ENCODE results near the gene CTNND2.

CTNND2 gene

GRCh38 chr5:11878814-11879213 lies 25.4 kb downstream of the CTNND2 start:
- TF ChIP-seq CTCF (IDR thresholded peaks at IDR 0.05; ENCODE audit: insufficient read depth, missing control alignments) = no peak
- DNase-seq (ENCODE audit: insufficient read length, low spot score) = no peak
- no peak for FAIRE-seq

GRCh38 chr5:11873587-11873986 lies 30.7 kb downstream of the CTNND2 start:
- TF ChIP-seq CTCF (IDR thresholded peaks at IDR 0.05; ENCODE audit: insufficient read depth, missing control alignments) = no peak
- FAIRE-seq (no peak), DNase-seq (ENCODE audit: insufficient read length, low spot score) (no peak)

GRCh38 chr5:11869203-11869602 lies 35.0 kb downstream of the CTNND2 start:
- FAIRE-seq (no peak), DNase-seq (ENCODE audit: insufficient read length, low spot score) (no peak)
- no peak for TF ChIP-seq CTCF (IDR thresholded peaks at IDR 0.05; ENCODE audit: insufficient read depth, missing control alignments)

GRCh38 chr5:11863911-11864310 lies 40.3 kb downstream of the CTNND2 start:
- no peak for TF ChIP-seq CTCF (IDR thresholded peaks at IDR 0.05; ENCODE audit: insufficient read depth, missing control alignments)
- DNase-seq (ENCODE audit: insufficient read length, low spot score) = no peak
- FAIRE-seq = no peak

GRCh38 chr5:11857391-11857790 lies 46.9 kb downstream of the CTNND2 start:
- no peak for FAIRE-seq
- no peak for DNase-seq (ENCODE audit: insufficient read length, low spot score)
- TF ChIP-seq CTCF (IDR thresholded peaks at IDR 0.05; ENCODE audit: insufficient read depth, missing control alignments) = no peak

GRCh38 chr5:11854936-11855335 lies 49.3 kb downstream of the CTNND2 start:
- DNase-seq (ENCODE audit: insufficient read length, low spot score) (no peak), FAIRE-seq (no peak)
- no peak for TF ChIP-seq CTCF (IDR thresholded peaks at IDR 0.05; ENCODE audit: insufficient read depth, missing control alignments)

- FAIRE-seq (no peak), DNase-seq (ENCODE audit: insufficient read length, low spot score) (no peak)
- TF ChIP-seq CTCF (IDR thresholded peaks at IDR 0.05; ENCODE audit: insufficient read depth, missing control alignments) = no peak
Measured at GRCh38 chr5:11853796-11854195, 50.5 kb downstream of the CTNND2 start.

Data from D721Med (cell line).